C4-2B (cell line): ENCODE measurements around the gene PLEKHM3.
A peak's percentile ranks its signal among the peaks of the same experiment; 100 is the strongest.

ENCODE experiments used
- H3K27ac ChIP-seq: fragments of 450-650 bp; 2 replicates; pipeline ENCODE4 v1.5.1; 2017
- ZFX ChIP-seq: fragments of 450-650 bp; IDR thresholded peaks from 2 replicates; pipeline ENCODE4 v1.6.1; 2017
- TF ChIP-seq, protein P1 (sequence below): fragments of 450-650 bp; conservative IDR thresholded peaks from 2 replicates; pipeline ENCODE4 v1.5.1; 2017; ENCODE audit warnings: mild to moderate bottlenecking

The PLEKHM3 gene, protein sequence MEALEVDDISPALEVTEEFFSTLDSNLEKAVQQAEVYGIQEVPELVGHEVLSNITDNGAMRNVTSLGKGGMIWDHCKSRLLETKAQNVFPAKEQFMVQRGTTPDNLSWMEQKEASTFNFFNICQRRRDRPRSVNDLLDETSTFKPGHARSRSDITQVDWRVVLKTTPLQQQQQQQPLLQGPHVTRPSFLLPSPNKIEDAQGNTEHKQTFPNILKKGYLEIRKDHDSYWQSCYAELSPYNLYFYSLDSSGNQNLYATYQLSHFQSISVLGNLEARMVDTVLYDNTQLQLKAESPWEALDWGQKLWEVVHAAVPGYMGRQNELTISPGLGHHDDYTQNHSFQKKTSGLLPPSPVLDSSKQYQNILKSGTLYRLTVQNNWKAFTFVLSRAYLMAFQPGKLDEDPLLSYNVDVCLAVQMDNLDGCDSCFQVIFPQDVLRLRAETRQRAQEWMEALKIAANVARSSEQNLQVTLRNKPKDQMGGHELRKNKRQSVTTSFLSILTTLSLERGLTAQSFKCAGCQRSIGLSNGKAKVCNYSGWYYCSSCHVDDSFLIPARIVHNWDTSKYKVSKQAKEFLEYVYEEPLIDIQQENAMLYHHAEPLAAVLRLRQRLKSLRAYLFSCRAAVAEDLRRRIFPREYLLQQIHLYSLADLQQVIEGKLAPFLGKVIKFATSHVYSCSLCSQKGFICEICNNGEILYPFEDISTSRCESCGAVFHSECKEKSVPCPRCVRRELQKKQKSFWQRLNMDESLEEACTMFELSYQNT

DNA sequence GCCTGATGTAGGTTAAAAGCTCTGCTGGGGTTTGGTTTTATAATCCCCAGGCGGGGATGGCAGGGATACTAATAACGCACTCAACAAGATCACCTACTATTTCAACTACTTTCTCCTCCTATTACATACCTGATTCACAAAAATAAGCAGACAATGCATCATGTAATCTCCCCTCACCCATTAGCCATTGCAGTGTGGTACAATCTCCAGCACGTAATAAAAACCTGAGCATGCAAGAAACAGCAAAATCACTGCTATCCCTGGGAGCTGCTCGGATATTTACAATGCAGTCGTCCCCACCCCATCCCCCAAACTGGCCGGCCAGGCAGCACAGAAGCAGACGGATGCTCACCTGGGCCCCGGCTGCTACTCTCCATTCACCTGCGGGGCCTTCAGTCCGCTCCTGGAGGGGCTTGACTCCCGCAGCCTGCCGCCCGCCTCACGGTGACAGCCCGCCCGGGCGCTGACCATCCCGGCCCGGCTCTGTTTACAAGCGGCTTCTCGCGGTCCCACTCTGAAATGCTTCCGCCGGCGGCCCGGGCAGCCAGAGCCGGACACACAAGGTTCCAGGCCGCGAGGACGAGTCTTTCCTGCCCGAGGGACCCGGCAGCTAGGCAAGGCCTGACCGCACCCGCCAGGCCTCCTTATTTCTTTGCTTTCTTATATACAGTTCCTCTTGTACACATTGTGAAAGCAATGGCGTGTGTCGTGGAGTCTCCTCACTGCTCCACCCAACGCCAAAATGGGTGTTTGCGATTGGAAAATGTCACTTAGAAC lies at the start of gene PLEKHM3:
Gene PLEKHM3, minus strand, starts transcription at position 491 of the 777 bp plus-strand sequence. CDS start 23,888 bp downstream, outside the sequence.
- peak within 1 kb of the TSS; percentile 56 for H3K27ac ChIP-seq
- TF ChIP-seq, protein P1, sequence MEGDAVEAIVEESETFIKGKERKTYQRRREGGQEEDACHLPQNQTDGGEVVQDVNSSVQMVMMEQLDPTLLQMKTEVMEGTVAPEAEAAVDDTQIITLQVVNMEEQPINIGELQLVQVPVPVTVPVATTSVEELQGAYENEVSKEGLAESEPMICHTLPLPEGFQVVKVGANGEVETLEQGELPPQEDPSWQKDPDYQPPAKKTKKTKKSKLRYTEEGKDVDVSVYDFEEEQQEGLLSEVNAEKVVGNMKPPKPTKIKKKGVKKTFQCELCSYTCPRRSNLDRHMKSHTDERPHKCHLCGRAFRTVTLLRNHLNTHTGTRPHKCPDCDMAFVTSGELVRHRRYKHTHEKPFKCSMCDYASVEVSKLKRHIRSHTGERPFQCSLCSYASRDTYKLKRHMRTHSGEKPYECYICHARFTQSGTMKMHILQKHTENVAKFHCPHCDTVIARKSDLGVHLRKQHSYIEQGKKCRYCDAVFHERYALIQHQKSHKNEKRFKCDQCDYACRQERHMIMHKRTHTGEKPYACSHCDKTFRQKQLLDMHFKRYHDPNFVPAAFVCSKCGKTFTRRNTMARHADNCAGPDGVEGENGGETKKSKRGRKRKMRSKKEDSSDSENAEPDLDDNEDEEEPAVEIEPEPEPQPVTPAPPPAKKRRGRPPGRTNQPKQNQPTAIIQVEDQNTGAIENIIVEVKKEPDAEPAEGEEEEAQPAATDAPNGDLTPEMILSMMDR, result no peak
- peak; percentile 61 for TF ChIP-seq ZFX

DNA sequence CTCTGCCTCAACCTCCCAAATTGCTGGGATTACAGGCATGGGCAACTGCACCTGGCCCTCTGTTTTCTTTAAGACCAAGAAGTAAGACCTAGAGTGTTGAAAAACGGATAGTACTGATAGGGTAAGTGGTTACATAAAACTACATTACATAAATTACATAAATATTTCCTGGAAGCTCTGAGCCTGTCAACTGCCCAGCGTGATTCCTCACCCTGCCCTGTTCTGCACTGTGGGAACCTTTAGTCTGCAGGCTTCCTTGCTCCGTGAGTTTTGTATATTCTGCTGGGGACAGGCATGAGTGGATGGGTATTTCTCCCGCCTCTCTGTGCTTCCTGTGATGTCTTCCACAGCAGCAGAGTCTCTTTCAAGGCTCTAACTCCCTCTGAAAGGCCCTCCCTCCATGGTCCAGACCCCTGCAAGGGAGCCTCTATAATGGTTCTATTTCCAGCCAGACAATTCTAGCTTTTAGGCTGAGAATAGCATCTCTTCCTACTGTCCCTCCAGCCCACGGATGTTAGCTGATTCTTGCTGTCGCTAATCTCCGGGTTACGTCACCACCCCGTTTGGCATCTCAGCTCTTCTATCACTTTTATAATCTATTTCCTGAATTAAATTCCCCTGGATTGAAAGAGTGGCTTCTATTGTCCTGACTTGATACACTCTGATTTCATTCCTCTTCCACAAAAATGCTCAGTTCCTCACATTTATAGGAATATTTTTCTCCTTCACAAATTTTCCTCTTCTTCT lies 49.5 kb upstream of the PLEKHM3 start:
- no peak overlapping the region for H3K27ac ChIP-seq
- no peak for TF ChIP-seq ZFX
- TF ChIP-seq, protein P1, result no peak

DNA sequence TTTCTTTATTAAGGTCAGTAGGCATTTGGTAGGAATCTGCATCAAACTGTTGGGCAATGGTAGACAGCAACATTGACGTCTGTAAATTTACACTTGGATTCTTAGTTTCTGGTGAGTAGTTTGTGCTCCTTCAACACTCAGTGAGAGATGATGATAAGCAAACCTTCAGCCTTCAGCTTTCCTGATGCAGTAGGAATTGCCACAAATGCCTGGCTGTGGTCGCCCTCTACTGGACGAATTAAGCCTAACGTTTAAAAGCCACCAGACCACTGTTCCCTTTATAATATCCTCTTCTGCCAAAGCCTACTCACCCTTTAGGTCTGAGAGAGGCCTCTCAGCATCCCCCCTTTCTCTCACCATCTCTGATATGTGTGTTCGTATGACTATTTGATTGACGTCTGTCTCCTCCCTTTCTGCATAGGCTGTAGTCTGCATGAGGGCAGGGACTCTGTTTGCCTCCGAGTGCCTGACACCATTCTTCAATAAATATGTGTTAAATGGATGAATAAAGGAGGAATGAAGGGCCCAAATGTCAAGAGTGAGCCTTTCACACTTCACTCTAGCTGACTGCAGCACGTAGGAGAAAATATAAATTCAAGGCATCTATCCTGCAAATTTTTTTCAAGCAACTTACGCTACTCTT lies 47.0 kb upstream of the PLEKHM3 start:
- no peak overlapping the region for H3K27ac ChIP-seq
- TF ChIP-seq ZFX, result no peak
- TF ChIP-seq, protein P1, result peak; percentile 89

DNA sequence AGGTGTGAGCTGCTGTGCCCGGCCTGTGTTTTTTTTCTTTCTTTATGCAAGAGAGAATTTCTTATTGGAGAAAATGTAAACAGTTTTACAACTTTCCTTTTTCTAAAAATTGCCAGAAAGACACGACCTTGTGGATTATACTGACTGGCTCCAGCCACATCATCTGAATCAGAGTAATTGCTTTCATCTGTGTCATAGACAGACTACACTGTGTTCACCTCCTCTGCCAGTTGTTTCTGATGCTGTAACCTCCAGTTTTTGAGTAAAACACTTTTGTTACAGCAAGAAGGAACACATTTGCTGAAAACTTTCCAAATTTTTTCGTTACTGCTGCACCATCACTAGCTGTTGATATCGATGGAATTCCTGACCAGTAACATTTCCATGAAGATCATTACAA lies 43.9 kb upstream of the PLEKHM3 start:
- no peak overlapping the region for H3K27ac ChIP-seq
- no peak for TF ChIP-seq ZFX
- TF ChIP-seq, protein P1, result no peak

DNA sequence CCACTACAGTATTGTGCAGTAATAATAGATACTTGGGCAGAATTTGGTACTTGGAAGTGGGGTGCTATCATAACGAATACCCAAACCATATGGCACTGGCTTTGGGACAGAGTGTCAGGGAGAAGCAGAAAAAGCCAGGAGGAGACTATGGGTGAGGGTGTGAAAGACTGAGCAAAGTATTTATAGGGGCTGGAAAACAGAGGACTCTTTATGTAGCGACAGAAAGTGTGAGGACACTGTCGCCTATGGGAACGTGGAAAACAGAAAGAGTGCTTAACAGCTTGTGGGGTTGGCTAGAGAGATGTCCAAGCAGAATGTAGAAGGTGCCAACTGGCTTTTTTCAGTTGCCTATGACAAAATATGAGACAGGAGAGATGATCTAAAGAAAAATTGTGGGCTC lies 40.7 kb upstream of the PLEKHM3 start:
- no peak overlapping the region for H3K27ac ChIP-seq
- TF ChIP-seq ZFX, result no peak
- TF ChIP-seq, protein P1, result no peak

GRCh38 chr2:208065476-208065875 lies 40.1 kb upstream of the PLEKHM3 start:
- TF ChIP-seq, protein P1, result no peak
- no peak for TF ChIP-seq ZFX
- no peak overlapping the region for H3K27ac ChIP-seq
